Activated naive CD4-positive, alpha-beta T cell treated with anti-CD3 and anti-CD28 coated beads for 36 hours (primary cell): ENCODE measurements around the gene ZBTB40. TPM values are rescaled to one million over a fixed set of nuclear protein-coding genes. Genes with fewer than 3 reads are reported as not detected.

Source experiments
- CTCF ChIA-PET: fragments of 350-600 bp; sonication (Branson Sonifier 250); formaldehyde crosslinking; loops from one replicate; lab custom pipeline; 2021; ENCODE audit warnings: antibody characterized with exemption; lab: Charles Lee
- DNase-seq: peaks from one replicate; pipeline ENCODE4 v3.0.0-alpha.2; 2020
- H3K27ac Mint-ChIP-seq: one replicate; pipeline ENCODE4 v1.8.0; 2021; ENCODE audit warnings: mild to moderate bottlenecking, mixed read lengths
- H3K27me3 Mint-ChIP-seq: one replicate; pipeline ENCODE4 v1.8.0; 2021; ENCODE audit warnings: low read depth, mixed read lengths
- H3K36me3 Mint-ChIP-seq: one replicate; pipeline ENCODE4 v1.8.0; 2021; ENCODE audit warnings: low read depth, mixed read lengths
- H3K4me1 Mint-ChIP-seq: one replicate; pipeline ENCODE4 v1.8.0; 2021; ENCODE audit warnings: low read depth, mixed read lengths
- H3K4me3 Mint-ChIP-seq: one replicate; pipeline ENCODE4 v1.8.0; 2021; ENCODE audit warnings: mild to moderate bottlenecking, moderate library complexity, mixed read lengths
- H3K9me3 Mint-ChIP-seq: one replicate; pipeline ENCODE4 v1.8.0; 2021; ENCODE audit warnings: mixed read lengths
- intact Hi-C: fragments of 100-400 bp; cut with micrococcal nuclease; formaldehyde crosslinking; loops from one replicate; pipeline ENCODE4 v1.15.1; 2023
- total RNA-seq, 2 experiments: library from RNA; stranded (reverse); gene quantifications; one replicate each; pipeline ENCODE4 v1.2.3, GENCODE V29; 2021

Gene ZBTB40
- total RNA-seq, 2 experiments from 2014 or later: 11.5 to 13.1 TPM

DNA sequence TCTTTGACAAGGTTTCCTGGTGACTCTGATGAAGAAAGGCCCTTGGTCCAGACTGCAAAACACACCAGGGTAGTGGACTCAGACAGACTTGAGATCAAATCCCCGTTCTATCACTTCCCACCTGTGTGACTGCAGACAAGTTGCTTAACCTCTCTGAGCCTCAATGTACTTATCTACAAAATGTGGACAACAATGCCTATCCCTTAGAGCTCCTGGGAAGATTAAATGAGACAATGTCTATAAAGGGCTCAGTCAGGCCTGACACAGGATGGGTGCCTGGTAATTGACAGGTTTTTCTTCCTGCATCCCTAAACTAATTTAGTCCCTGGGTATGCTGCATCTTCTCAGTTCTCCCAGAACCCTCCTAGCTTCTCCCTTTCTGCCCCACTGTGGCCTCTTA lies 37.9 kb upstream of the ZBTB40 start:
- intact Hi-C loops: loop anchor here (10.0 kb wide), 1 partner anchor 119 kb away; no protein-coding TSS in a partner anchor
- CTCF ChIA-PET: no interaction called here
- no peaks in the 10 kb centered on the region for H3K4me1 Mint-ChIP-seq
- H3K27ac Mint-ChIP-seq: no peak overlapping the region
- no peak overlapping the region for H3K4me3 Mint-ChIP-seq
- H3K36me3 Mint-ChIP-seq: no peaks in the 10 kb centered on the region
- H3K27me3 Mint-ChIP-seq: peaks cover 19% of the 10 kb centered on the region
- H3K9me3 Mint-ChIP-seq: peaks cover 2% of the 10 kb centered on the region
- no peak for DNase-seq

- CTCF ChIA-PET: interaction anchor here (3.5 kb wide), 1 partner anchor 283 kb away, joined by 17 read pairs; no protein-coding TSS in a partner anchor
Measured at GRCh38 chr1:22414244-22414751, 37.4 kb upstream of the ZBTB40 start.

GRCh38 chr1:22415489-22415888 lies 36.2 kb upstream of the ZBTB40 start:
- intact Hi-C loops: loop anchor here (10.0 kb wide), 1 partner anchor 121 kb away; no protein-coding TSS in a partner anchor
- CTCF ChIA-PET: interaction anchor here (0.8 to 3.5 kb wide), 9 partner anchors 9 to 391 kb away, joined by 3 to 17 read pairs (median 4); no protein-coding TSS in a partner anchor

More at GRCh38 chr1:22414244-22414751, 37.4 kb upstream of the ZBTB40 start:
- intact Hi-C loops: loop anchor here (10.0 kb wide), 1 partner anchor 119 kb away; no protein-coding TSS in a partner anchor
- H3K9me3 Mint-ChIP-seq: peaks cover 2% of the 10 kb centered on the region
- no peaks in the 10 kb centered on the region for H3K4me1 Mint-ChIP-seq
- H3K4me3 Mint-ChIP-seq: no peak overlapping the region
- DNase-seq: no peak
- H3K36me3 Mint-ChIP-seq: no peaks in the 10 kb centered on the region
- no peak overlapping the region for H3K27ac Mint-ChIP-seq
- H3K27me3 Mint-ChIP-seq: peaks cover 21% of the 10 kb centered on the region

GRCh38 chr1:22416555-22417454 lies 34.8 kb upstream of the ZBTB40 start:
- Mint-ChIP-seq H3K27me3 (peaks cover 34% of the 10 kb centered on the region), H3K9me3 (no peaks in the 10 kb centered on the region), H3K36me3 (no peaks in the 10 kb centered on the region), H3K4me1 (no peaks in the 10 kb centered on the region), H3K4me3 (no peak overlapping the region), H3K27ac (no peak overlapping the region)
- CTCF ChIA-PET: interaction anchor here (0.6 to 3.5 kb wide), 12 partner anchors 14 to 393 kb away, joined by 3 to 17 read pairs (median 4); no protein-coding TSS in a partner anchor
- intact Hi-C loops: loop anchor here (1.0 to 10.0 kb wide), 3 partner anchors 122 to 312 kb away; no protein-coding TSS in a partner anchor
- DNase-seq: peak; percentile 87

More at GRCh38 chr1:22415489-22415888, 36.2 kb upstream of the ZBTB40 start:
- H3K27ac Mint-ChIP-seq: no peak overlapping the region
- no peak overlapping the region for H3K4me3 Mint-ChIP-seq
- no peaks in the 10 kb centered on the region for H3K4me1 Mint-ChIP-seq
- no peak for DNase-seq
- peaks cover 2% of the 10 kb centered on the region for H3K9me3 Mint-ChIP-seq
- peaks cover 30% of the 10 kb centered on the region for H3K27me3 Mint-ChIP-seq
- H3K36me3 Mint-ChIP-seq: no peaks in the 10 kb centered on the region

DNA sequence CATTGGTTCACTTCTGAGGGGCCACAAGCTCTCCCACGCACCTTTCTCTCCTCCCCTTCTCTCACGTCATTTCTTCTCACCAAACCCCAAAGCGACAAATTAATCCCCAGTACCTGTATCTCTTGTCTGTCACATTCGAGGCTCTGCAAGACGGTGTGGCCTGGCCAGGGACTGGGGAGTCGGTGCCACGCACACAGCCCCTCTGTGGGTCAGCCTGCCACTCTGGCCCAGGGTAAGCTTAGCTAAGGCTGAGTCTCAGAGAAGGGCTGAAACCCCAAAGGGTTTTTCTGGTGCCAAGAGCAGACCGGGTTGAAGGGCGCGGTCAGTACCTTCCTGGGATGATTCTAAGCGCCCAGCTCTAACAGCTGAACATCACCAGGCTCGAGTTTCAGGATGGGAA lies 34.2 kb upstream of the ZBTB40 start:
- Mint-ChIP-seq H3K27ac (no peak overlapping the region), H3K4me3 (no peak overlapping the region), H3K27me3 (peaks cover 34% of the 10 kb centered on the region), H3K36me3 (no peaks in the 10 kb centered on the region), H3K9me3 (no peaks in the 10 kb centered on the region), H3K4me1 (no peaks in the 10 kb centered on the region)
- intact Hi-C loops: loop anchor here (10.0 kb wide), 1 partner anchor 123 kb away; no protein-coding TSS in a partner anchor
- DNase-seq: no peak
- CTCF ChIA-PET: interaction anchor here (1.2 to 3.5 kb wide), 3 partner anchors 18 to 286 kb away, joined by 3 to 17 read pairs (median 7); no protein-coding TSS in a partner anchor

- no peaks in the 10 kb centered on the region for H3K9me3 Mint-ChIP-seq
- H3K4me1 Mint-ChIP-seq: no peaks in the 10 kb centered on the region
- no peak for DNase-seq
- H3K4me3 Mint-ChIP-seq: no peak overlapping the region
- H3K36me3 Mint-ChIP-seq: no peaks in the 10 kb centered on the region
- H3K27me3 Mint-ChIP-seq: peaks cover 34% of the 10 kb centered on the region
- no peak overlapping the region for H3K27ac Mint-ChIP-seq
- CTCF ChIA-PET: no interaction called here
- intact Hi-C loops: loop anchor here (10.0 kb wide), 1 partner anchor 124 kb away; no protein-coding TSS in a partner anchor
Measured at GRCh38 chr1:22418312-22418711, 33.3 kb upstream of the ZBTB40 start.

DNA sequence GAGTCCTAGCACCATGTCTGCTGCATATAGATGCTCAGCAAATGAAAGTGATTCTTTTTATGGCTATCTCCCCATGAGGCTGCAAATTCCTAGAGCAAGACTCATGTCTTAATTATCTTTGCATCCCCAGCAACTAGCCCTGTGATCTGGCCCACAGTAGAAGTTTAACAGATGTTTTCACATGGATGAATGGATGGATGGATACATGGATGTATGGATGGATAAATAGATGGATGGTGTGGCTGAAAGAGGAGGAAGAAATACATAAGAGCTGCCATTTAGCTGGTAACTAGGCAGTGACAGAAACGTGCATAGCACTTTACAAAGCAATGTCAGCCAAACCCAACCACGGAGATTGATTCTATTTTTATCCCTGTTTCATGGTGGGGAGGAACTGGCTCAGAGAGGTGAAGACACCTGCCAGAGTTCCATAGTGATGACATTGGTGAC lies 32.7 kb upstream of the ZBTB40 start:
- Mint-ChIP-seq H3K27ac (no peak overlapping the region), H3K4me3 (no peak overlapping the region), H3K36me3 (no peaks in the 10 kb centered on the region), H3K27me3 (peaks cover 34% of the 10 kb centered on the region), H3K9me3 (no peaks in the 10 kb centered on the region), H3K4me1 (no peaks in the 10 kb centered on the region)
- CTCF ChIA-PET: no interaction called here
- DNase-seq: no peak
- intact Hi-C loops: loop anchor here (10.0 kb wide), 1 partner anchor 124 kb away; no protein-coding TSS in a partner anchor

DNA sequence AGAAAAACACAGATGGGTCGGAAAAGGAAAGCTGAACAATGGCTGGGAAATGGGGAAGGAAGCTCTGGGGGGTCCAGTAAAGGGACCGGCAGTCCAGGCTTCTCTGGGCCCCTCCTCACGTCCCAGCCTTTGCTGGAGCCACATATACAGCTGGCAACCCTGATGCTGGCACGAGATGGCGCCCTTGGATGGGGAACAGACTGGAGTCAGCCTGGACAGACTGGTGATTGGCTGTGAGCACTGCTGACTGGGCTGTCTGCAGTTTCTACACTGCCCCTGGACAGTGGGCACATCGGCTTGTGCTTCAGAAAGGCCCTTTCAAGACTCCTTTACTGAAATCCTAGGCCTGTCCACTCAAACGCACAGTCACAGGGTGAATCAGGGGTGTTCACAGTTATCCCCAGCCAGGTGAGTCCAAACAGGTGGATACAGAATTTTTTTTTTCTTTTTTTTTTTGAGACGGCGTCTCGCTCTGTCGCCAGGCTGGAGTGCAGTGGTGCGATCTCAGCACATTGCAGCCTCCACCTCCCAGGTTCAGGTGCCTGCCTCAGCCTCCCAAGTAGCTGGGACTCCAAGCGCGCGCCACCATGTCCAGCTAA lies 31.1 kb upstream of the ZBTB40 start:
- Mint-ChIP-seq H3K4me3 (no peak overlapping the region), H3K27me3 (peaks cover 34% of the 10 kb centered on the region), H3K9me3 (no peaks in the 10 kb centered on the region), H3K36me3 (no peaks in the 10 kb centered on the region), H3K27ac (no peak overlapping the region), H3K4me1 (no peaks in the 10 kb centered on the region)
- CTCF ChIA-PET: interaction anchor here (0.6 to 1.8 kb wide), 6 partner anchors 10 to 1027 kb away, joined by 3 to 15 read pairs (median 4); partner anchors contain the start of gene C1QC
- intact Hi-C loops: loop anchor here (1.0 kb wide), 1 partner anchor 222 kb away; no protein-coding TSS in a partner anchor
- peak; percentile 81 for DNase-seq

DNA sequence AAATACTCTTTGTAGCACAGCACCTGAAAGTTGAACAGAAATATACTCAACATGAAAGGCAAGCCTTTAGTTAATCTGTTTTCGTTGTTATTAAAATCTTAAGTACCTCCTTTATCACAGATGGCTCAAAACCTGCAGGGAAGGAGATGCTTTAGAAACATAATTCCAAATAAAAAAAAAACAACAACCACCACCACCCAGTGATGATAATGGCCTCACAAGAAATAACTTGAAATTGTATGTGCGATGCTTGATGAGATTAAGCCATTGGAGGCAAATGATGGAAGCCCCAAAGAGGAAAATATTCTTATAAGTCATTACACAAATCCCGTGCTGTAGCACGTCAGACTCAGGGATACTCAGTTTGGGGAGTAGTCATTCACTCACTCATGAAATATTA lies 24.9 kb upstream of the ZBTB40 start:
- intact Hi-C loops: no loop called here
- H3K27me3 Mint-ChIP-seq: no peaks in the 10 kb centered on the region
- no peak for DNase-seq
- no peak overlapping the region for H3K4me3 Mint-ChIP-seq
- H3K9me3 Mint-ChIP-seq: no peaks in the 10 kb centered on the region
- H3K4me1 Mint-ChIP-seq: no peaks in the 10 kb centered on the region
- no peak overlapping the region for H3K27ac Mint-ChIP-seq
- no peaks in the 10 kb centered on the region for H3K36me3 Mint-ChIP-seq
- CTCF ChIA-PET: no interaction called here

- peak overlapping the region; percentile 72 for H3K4me3 Mint-ChIP-seq
- H3K9me3 Mint-ChIP-seq: no peaks in the 10 kb centered on the region
- intact Hi-C loops: loop anchor here (1.0 kb wide), 1 partner anchor 23 kb away; the partner anchor contains the start of gene ZBTB40
- no peaks in the 10 kb centered on the region for H3K27me3 Mint-ChIP-seq
- no peaks in the 10 kb centered on the region for H3K36me3 Mint-ChIP-seq
- no peak overlapping the region for H3K27ac Mint-ChIP-seq
- CTCF ChIA-PET: no interaction called here
- no peaks in the 10 kb centered on the region for H3K4me1 Mint-ChIP-seq
- peak; percentile 22 for DNase-seq
Measured at GRCh38 chr1:22428672-22429071, 23.0 kb upstream of the ZBTB40 start.

GRCh38 chr1:22431965-22432364 lies 19.7 kb upstream of the ZBTB40 start:
- no peak overlapping the region for H3K27ac Mint-ChIP-seq
- CTCF ChIA-PET: interaction anchor here (0.6 kb wide), 1 partner anchor 301 kb away, joined by 4 read pairs; no protein-coding TSS in a partner anchor
- DNase-seq: no peak
- no peaks in the 10 kb centered on the region for H3K9me3 Mint-ChIP-seq
- H3K27me3 Mint-ChIP-seq: peaks cover 9% of the 10 kb centered on the region
- no peaks in the 10 kb centered on the region for H3K4me1 Mint-ChIP-seq
- intact Hi-C loops: no loop called here
- no peak overlapping the region for H3K4me3 Mint-ChIP-seq
- no peaks in the 10 kb centered on the region for H3K36me3 Mint-ChIP-seq
